Urinary bladder (tissue), 4 donors: ENCODE data around the gene SLCO3A1. TPM values are rescaled to one million over a fixed set of nuclear protein-coding genes. Genes with fewer than 3 reads are reported as not detected.

Experiments used
- DNase-seq: peaks from one replicate; pipeline ENCODE4 v3.0.0-alpha.2; 2015; ENCODE audit errors: extremely low spot score
- H3K27ac ChIP-seq: one replicate; pipeline ENCODE4 v1.5.1; 2013; ENCODE audit warnings: low read depth, mild to moderate bottlenecking, moderate library complexity
- H3K36me3 ChIP-seq: one replicate; pipeline ENCODE4 v1.6.1; 2013; ENCODE audit warnings: mild to moderate bottlenecking, moderate library complexity; ENCODE audit not compliant: insufficient read depth
- H3K4me1 ChIP-seq: one replicate; pipeline ENCODE4 v1.6.1; 2013; ENCODE audit warnings: mild to moderate bottlenecking, moderate library complexity; ENCODE audit not compliant: insufficient read depth
- H3K4me3 ChIP-seq: one replicate; pipeline ENCODE4 v1.5.1; 2013; ENCODE audit warnings: low read depth, low read length
- WGBS: extraction: QIAGEN DNeasy Blood & Tissue Kit; methylation state at CpG from one replicate; pipeline ENCODE4 v1.1.7; 2013; 5-methylcytosine and 5-hydroxymethylcytosine counted together
- polyA plus RNA-seq: library from polyadenylated mRNA; stranded (reverse); fragments of 200-250 nt; gene quantifications from one replicate; pipeline ENCODE4 v1.2.3, GENCODE V29; 2013
- total RNA-seq: library from RNA; depleted of rRNA; stranded (reverse); fragments of >200 nt; gene quantifications from one replicate; pipeline ENCODE4 v1.2.3, GENCODE V29; 2014
- donor health status: healthy with polysubstance abuse.
- donor health status: healthy.

The SLCO3A1 gene
- total and polyA plus RNA-seq, 2 donors: 4.4 to 12.8 TPM

DNA sequence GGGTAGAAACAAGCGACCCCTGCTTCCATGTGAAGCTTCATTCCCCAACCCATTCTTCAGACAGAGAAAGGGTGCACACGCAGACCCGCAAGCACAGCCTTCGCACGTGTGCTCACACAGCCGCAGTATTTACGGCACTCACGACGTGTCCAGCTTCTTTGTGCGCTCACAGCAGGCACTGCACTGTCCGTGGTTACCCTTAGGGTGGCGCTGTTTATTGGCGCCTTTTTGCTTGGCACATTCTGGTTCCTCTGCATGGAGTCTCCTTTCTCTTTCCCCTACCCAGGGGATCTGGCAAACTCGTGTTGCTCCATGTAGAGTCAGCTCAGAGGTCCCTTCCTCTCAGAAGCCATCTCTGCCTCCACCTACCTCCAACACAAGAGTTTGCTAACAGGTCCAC lies 115.1 kb downstream of the SLCO3A1 start:
- H3K4me1 ChIP-seq: no peaks in the 10 kb centered on the region
- 91% methylated on average over 14 of the region's 14 CpGs for WGBS
- no peak overlapping the region for H3K4me3 ChIP-seq
- no peaks in the 10 kb centered on the region for H3K36me3 ChIP-seq
- H3K27ac ChIP-seq: no peak overlapping the region
- no peak for DNase-seq

DNA sequence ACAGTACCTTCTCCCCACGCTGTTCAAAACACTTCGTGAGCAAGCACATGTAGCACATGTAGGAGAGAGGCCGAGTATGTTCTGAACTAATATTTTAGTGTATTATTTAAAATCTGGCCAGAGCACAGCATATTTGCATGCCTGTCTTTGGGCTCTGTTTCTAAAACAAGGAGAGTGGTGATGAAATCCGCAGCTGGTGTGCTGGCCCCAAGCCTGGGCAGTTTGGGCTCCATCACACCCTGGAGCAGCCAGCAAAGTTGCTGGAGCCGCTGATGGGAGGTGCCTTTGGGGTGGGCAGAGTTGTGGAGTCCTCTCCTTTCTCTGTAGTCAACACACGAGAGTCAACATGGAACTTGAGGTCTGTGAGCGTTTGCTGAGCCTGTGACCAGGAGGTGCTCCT lies 116.6 kb downstream of the SLCO3A1 start:
- H3K27ac ChIP-seq: no peak overlapping the region
- no peaks in the 10 kb centered on the region for H3K4me1 ChIP-seq
- DNase-seq: no peak
- no peaks in the 10 kb centered on the region for H3K36me3 ChIP-seq
- 36% methylated on average over 7 of the region's 7 CpGs for WGBS
- H3K4me3 ChIP-seq: no peak overlapping the region

- H3K36me3 ChIP-seq: no peaks in the 10 kb centered on the region
- no peaks in the 10 kb centered on the region for H3K4me1 ChIP-seq
- 72% methylated on average over 9 of the region's 9 CpGs for WGBS
- no peak overlapping the region for H3K4me3 ChIP-seq
- no peak overlapping the region for H3K27ac ChIP-seq
- DNase-seq: no peak
Measured at GRCh38 chr15:91973481-91973880, 120.0 kb downstream of the SLCO3A1 start.

- WGBS: 82% methylated on average over 6 of the region's 6 CpGs
- Histone ChIP-seq H3K36me3 (no peaks in the 10 kb centered on the region), H3K4me1 (no peaks in the 10 kb centered on the region), H3K4me3 (no peak overlapping the region), H3K27ac (no peak overlapping the region)
- DNase-seq: no peak
Measured at GRCh38 chr15:91974321-91974720, 120.8 kb downstream of the SLCO3A1 start.

GRCh38 chr15:91975241-91975978 lies 121.9 kb downstream of the SLCO3A1 start:
- 81% methylated on average over 7 of the region's 7 CpGs for WGBS
- Histone ChIP-seq H3K27ac (no peak overlapping the region), H3K4me3 (no peak overlapping the region), H3K36me3 (no peaks in the 10 kb centered on the region), H3K4me1 (no peaks in the 10 kb centered on the region)
- DNase-seq: no peak

DNA sequence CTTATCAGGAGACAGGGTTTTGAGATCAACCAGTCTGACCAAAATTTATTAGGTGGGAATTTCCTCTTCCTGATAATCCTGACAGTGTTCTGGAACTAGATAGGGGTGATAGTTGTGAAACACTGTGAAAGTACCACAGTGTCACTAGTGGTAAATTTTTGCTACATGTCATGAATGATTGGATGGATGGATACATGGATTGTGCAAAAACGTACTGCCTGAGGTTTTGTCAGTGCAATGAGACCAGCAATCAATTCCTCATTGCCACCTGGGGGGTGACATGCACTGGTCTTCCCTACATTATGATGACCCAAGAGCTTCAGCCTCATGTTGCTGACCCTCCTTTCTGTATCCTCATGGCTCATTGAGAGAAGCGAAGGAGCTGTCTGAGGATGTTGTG lies 123.5 kb downstream of the SLCO3A1 start:
- no peaks in the 10 kb centered on the region for H3K36me3 ChIP-seq
- 68% methylated on average over 2 of the region's 2 CpGs for WGBS

GRCh38 chr15:91980502-91981267 lies 127.2 kb downstream of the SLCO3A1 start:
- 72% methylated on average over 9 of the region's 9 CpGs for WGBS
- no peak overlapping the region for H3K27ac ChIP-seq
- no peak for DNase-seq
- no peaks in the 10 kb centered on the region for H3K36me3 ChIP-seq
- no peaks in the 10 kb centered on the region for H3K4me1 ChIP-seq
- H3K4me3 ChIP-seq: no peak overlapping the region

More for the DNA sequence above, 123.5 kb downstream of the SLCO3A1 start:
- no peak for DNase-seq
- Histone ChIP-seq H3K4me3 (no peak overlapping the region), H3K4me1 (no peaks in the 10 kb centered on the region), H3K27ac (no peak overlapping the region)

DNA sequence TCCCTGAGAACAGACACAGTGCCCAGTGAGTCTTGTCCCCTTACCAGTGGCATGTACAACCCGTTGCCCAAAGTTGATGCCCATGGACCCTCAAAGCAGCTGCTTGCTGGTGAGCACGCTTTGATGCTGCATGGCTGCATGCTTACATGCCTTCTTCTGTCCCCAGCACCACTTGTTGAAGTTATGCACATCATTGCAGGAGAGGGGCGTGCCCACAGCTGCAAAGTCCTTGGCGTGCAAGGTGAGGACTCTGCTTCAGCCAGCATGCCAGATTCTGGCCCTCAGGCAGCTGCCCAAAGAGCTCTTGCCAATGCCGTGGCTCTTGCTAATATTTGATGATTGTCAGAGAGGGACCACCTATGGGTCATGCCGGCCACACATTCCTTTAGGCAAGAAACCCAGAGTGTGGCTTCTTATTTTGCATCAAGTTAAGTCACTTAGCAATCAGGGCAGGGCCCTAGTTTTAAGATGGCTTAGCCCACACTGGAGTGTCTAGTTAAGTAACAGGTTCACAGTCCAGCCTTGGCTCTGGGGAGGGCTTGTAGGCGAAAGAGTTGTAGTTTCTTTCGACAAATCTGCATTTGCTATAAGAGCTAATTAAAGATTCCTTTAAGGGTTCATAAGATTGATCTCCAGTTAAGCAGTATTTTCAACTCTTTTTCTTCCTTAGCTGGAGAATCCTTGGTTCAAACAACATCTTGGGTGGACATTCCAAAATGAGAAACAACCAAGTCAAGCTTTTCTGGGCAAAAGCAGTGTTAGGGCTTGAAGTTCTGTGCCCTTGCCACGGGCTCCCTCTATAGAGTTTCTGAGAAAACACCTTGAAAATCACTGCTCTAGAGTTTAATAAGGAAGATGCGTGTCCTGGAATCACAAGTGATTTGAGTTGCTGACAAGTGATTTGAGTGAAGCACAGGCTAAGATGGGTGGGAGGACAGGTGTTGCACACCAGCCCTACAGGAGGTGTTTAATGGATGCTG lies 128.6 kb downstream of the SLCO3A1 start:
- WGBS: 91% methylated on average over 10 of the region's 10 CpGs
- Histone ChIP-seq H3K27ac (no peak overlapping the region), H3K4me3 (no peak overlapping the region), H3K4me1 (no peaks in the 10 kb centered on the region), H3K36me3 (no peaks in the 10 kb centered on the region)
- no peak for DNase-seq

DNA sequence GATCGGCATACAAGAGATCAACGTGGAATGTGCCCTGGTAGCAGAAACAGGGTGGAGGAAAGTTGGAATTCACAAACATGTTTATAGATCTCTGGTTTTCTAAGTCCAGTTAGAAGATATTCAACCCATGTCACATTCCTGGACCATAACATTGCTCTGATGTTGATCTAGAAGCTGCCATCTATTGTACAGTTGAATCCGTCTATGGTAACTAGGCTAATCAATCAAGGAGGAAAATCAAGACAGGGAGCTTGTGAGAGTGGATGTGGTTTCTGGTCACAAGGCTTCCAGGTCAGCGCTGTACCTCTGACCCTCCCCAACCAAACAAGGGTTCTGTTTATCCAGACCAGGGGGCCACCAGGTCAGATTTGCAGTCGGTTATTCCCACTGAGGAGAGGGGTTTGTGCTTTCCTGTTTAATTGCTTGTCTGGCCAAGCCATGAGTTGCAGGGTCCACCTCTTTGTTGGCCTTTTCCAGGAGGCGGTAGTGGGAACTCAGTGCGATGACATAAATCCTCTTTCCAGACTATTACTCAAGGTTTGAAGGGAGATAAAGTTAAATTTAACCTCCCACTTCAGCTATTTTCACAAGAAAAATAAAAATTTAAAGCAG lies 130.3 kb downstream of the SLCO3A1 start:
- WGBS: 46% methylated on average over 7 of the region's 7 CpGs
- Histone ChIP-seq H3K27ac (no peak overlapping the region), H3K4me3 (no peak overlapping the region), H3K36me3 (no peaks in the 10 kb centered on the region), H3K4me1 (no peaks in the 10 kb centered on the region)
- DNase-seq: no peak

DNA sequence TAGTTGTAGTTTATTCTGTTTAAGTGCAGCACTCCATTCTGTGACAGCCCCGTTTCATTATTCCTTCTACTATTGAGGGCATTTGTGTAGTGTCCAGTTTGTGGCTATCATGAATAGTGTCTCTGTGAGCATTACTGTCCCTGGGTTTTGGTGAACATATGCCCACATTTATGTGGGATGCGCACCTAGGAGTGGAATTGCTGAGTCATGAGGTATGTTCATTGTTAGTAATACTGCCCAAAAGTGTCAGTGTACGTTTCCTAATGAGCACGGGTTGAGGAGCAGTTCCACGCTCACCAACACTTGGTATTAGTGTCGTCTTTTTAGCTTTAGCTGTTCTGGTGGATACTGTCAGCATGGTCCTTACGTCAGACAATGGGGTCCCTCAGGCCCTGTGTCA lies 131.8 kb downstream of the SLCO3A1 start:
- Histone ChIP-seq H3K27ac (no peak overlapping the region), H3K36me3 (no peaks in the 10 kb centered on the region), H3K4me1 (no peaks in the 10 kb centered on the region), H3K4me3 (no peak overlapping the region)
- no peak for DNase-seq
- WGBS: 92% methylated on average over 7 of the region's 7 CpGs

GRCh38 chr15:91988071-91988470 lies 134.6 kb downstream of the SLCO3A1 start:
- H3K27ac ChIP-seq: no peak overlapping the region
- no peak for DNase-seq
- WGBS: 80% methylated on average over 11 of the region's 11 CpGs
- no peak overlapping the region for H3K4me3 ChIP-seq
- H3K4me1 ChIP-seq: no peaks in the 10 kb centered on the region
- H3K36me3 ChIP-seq: no peaks in the 10 kb centered on the region

GRCh38 chr15:91988655-91989054 lies 135.1 kb downstream of the SLCO3A1 start:
- 93% methylated on average over 3 of the region's 3 CpGs for WGBS
- Histone ChIP-seq H3K27ac (no peak overlapping the region), H3K4me3 (no peak overlapping the region), H3K4me1 (no peaks in the 10 kb centered on the region), H3K36me3 (no peaks in the 10 kb centered on the region)
- no peak for DNase-seq

- 84% methylated on average over 4 of the region's 4 CpGs for WGBS
Measured at GRCh38 chr15:91989821-91990220, 136.3 kb downstream of the SLCO3A1 start.

More at GRCh38 chr15:91989821-91990220, 136.3 kb downstream of the SLCO3A1 start:
- Histone ChIP-seq H3K4me3 (no peak overlapping the region), H3K36me3 (no peaks in the 10 kb centered on the region), H3K4me1 (no peaks in the 10 kb centered on the region), H3K27ac (no peak overlapping the region)
- DNase-seq: no peak
